ENCODE data around the gene RANBP17. TPM values are rescaled to one million over a fixed set of nuclear protein-coding genes. Genes with fewer than 3 reads are reported as not detected.

RANBP17 gene
- total and polyA plus RNA-seq, 8 donors = 3.5 to 11.3 (median 7.9) TPM

DNA sequence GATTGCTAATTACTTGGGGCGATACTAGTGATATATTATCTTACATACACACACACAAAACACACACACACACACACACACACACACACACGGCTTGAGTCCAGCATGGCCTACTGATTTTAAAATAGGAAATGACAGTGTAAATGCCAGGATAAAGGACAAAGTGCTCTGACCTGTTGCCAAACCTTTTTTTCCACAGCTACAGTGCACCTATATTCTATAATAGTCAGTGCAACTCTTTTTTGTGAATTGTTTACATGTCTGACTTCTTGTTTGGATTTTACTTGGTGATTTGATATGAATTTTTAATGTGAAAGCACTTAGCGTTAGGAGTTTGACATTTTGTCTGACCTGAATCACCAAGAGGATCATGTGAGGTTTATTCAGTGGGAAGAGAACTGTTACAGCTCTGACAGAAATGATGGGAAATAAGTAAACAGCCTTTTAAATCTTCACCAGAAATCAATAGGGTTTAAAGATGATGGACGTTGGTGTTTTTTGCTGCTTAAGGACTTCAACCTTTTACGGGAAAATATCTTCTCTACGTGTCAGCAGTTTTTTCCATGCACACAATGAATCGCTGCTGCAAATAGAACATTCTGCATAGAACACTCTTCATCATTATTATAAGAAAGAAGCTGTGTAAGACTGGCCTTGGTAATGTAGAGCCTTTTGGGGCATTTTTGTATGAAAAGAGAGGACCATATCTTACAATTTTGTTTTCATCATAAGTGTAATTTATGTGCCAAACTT, 218.5 kb downstream of the RANBP17 start:
- Histone ChIP-seq H3K36me3 (no peaks in the 10 kb centered on the region), H3K4me3 (no peak overlapping the region), H3K27ac (no peak overlapping the region), H3K9me3 (no peaks in the 10 kb centered on the region), H3K4me1 (peaks cover 0 to 6% (median under 1%) of the 10 kb centered on the region in 3 donors), H3K27me3 (no peaks in the 10 kb centered on the region)
- 24 to 27% methylated on average over 7 of the region's 7 CpGs for WGBS, 2 donors
- intact Hi-C loops (cut with DNase I) = no loop called here
- DNase-seq (no peak), ATAC-seq (peak in 1 of 4 donors; percentile 39), FAIRE-seq (no peak)
- TF ChIP-seq, protein P1, sequence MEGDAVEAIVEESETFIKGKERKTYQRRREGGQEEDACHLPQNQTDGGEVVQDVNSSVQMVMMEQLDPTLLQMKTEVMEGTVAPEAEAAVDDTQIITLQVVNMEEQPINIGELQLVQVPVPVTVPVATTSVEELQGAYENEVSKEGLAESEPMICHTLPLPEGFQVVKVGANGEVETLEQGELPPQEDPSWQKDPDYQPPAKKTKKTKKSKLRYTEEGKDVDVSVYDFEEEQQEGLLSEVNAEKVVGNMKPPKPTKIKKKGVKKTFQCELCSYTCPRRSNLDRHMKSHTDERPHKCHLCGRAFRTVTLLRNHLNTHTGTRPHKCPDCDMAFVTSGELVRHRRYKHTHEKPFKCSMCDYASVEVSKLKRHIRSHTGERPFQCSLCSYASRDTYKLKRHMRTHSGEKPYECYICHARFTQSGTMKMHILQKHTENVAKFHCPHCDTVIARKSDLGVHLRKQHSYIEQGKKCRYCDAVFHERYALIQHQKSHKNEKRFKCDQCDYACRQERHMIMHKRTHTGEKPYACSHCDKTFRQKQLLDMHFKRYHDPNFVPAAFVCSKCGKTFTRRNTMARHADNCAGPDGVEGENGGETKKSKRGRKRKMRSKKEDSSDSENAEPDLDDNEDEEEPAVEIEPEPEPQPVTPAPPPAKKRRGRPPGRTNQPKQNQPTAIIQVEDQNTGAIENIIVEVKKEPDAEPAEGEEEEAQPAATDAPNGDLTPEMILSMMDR (IDR thresholded peaks at IDR 0.05) = no peak

DNA sequence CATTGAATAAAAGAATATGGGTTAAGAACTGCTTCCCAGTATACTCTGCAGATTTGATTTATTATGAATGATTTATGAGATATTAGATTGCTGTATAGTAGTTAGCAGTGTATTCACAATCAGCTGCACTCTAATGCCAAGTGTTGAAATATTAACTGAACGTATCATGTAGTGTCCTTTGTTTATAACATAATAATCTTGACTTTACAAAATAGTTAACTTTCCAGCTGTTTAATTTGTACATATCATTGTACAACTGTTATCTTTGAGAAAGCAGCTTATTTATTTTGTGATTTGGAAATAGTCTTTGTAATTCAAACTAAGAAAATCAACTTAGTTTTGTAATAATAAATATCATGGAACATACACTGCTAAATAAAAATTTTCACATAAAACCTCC, 219.5 kb downstream of the RANBP17 start:
- DNase-seq = no peak
- Histone ChIP-seq H3K27me3 (no peaks in the 10 kb centered on the region), H3K4me3 (no peak overlapping the region), H3K36me3 (no peaks in the 10 kb centered on the region), H3K9me3 (no peaks in the 10 kb centered on the region), H3K4me1 (peaks cover 0 to 6% (median 0%) of the 10 kb centered on the region in 3 donors), H3K27ac (no peak overlapping the region)
- WGBS, 2 donors = 9 to 15% methylated on average over 1 of the region's 1 CpG
- TF ChIP-seq, protein P1 (IDR thresholded peaks at IDR 0.05) = no peak
- no peak for FAIRE-seq
- intact Hi-C loops (cut with DNase I) = no loop called here
- no peak for ATAC-seq

DNA sequence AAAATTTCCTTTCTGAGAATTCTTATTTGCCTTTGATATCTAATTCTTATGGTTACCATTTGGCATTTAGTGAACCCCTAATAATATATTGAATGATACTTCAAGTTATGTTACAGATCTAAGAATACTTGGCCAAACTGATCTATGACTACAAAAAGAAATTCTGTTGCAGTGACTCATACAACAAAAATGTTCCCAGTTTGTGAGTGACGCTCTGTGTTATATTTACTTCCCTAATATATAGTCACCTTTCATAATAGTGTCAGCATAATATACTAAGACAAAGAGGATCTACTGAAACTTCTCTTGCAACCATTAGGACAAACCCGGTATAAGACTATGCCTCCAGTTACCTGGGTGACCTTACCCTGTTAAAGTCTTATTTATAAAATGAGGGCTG, 230.4 kb downstream of the RANBP17 start:
- intact Hi-C loops (cut with DNase I) = no loop called here
- Histone ChIP-seq H3K9me3 (no peaks in the 10 kb centered on the region), H3K4me1 (no peaks in the 10 kb centered on the region), H3K27ac (no peak overlapping the region), H3K36me3 (no peaks in the 10 kb centered on the region), H3K4me3 (no peak overlapping the region), H3K27me3 (no peaks in the 10 kb centered on the region)
- FAIRE-seq (no peak), ATAC-seq (no peak), DNase-seq (no peak)
- TF ChIP-seq, protein P1 (IDR thresholded peaks at IDR 0.05) = no peak
- 85 to 94% methylated on average over 2 of the region's 2 CpGs for WGBS, 2 donors

DNA sequence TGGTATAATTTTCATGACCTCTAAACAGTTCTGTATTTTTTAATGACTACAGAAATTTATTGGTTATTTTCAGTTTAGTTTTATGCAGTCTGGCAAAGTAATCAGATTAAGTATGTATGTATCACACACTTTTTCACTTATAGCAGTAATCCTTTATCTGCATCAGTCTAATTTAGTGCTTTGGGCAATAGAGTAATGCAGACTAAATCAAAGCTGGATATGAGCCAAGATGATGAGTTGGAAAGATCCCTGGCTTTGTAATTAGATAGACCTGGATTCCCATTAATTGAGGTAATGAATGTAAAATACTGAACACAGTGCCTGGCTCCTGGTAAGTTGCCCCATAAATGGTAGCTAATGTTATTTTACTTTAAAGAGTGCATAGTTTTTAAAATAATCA, 231.8 kb downstream of the RANBP17 start:
- DNase-seq (no peak), FAIRE-seq (no peak)
- TF ChIP-seq, protein P1 (IDR thresholded peaks at IDR 0.05) = no peak

DNA sequence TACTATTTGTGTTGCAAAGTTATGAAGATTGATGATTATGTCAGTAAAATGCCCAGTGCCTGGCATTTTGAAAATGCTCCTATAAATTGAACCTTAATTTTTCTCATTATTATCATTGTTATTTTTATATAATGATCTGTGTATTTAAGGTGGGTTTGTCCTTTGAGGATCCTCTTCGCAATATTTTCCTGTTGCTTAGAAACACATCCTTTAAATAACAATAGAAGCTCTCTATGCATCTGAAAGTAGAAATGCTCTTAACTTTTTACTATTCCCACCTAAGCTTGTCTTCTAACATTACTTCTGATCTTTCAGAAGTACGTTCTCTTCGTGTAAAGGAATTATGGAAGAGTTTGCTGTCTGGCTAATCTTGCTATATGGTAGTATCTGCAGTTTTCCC, 232.5 kb downstream of the RANBP17 start:
- intact Hi-C loops (cut with DNase I) = no loop called here
- Histone ChIP-seq H3K36me3 (no peaks in the 10 kb centered on the region), H3K27ac (no peak overlapping the region), H3K9me3 (no peaks in the 10 kb centered on the region), H3K4me3 (no peak overlapping the region), H3K4me1 (no peaks in the 10 kb centered on the region), H3K27me3 (no peaks in the 10 kb centered on the region)
- TF ChIP-seq, protein P1 (IDR thresholded peaks at IDR 0.05) = no peak
- FAIRE-seq = no peak
- DNase-seq = no peak
- WGBS, 2 donors = 88 to 90% methylated on average over 3 of the region's 3 CpGs
- ATAC-seq = no peak

More for the DNA sequence above, 231.8 kb downstream of the RANBP17 start:
- Histone ChIP-seq H3K4me1 (no peaks in the 10 kb centered on the region), H3K36me3 (no peaks in the 10 kb centered on the region), H3K9me3 (no peaks in the 10 kb centered on the region), H3K27me3 (no peaks in the 10 kb centered on the region), H3K27ac (no peak overlapping the region), H3K4me3 (no peak overlapping the region)
- no peak for ATAC-seq
- intact Hi-C loops (cut with DNase I) = no loop called here

Measured in pancreas (tissue), 10 donors.